GM12864 (cell line): Measurements from ENCODE around the gene ERLEC1.

ENCODE experiments used
- DNase-seq: peaks from one replicate; pipeline ENCODE4 v3.0.0-alpha.2; 2011; ENCODE audit warnings: low read depth
- H3K4me3 ChIP-seq: 2 replicates; pipeline ENCODE4 v1.5.1; 2011; ENCODE audit warnings: mild to moderate bottlenecking, low read depth, low read length, control low read depth
- TF ChIP-seq, protein P1 (sequence below): IDR thresholded peaks from 2 replicates; pipeline ENCODE4 v1.5.1; 2011; ENCODE audit warnings: low read depth, mild to moderate bottlenecking, moderate library complexity, low read length, control low read depth, inconsistent platforms; ENCODE audit errors: missing control alignments

The ERLEC1 gene

DNA sequence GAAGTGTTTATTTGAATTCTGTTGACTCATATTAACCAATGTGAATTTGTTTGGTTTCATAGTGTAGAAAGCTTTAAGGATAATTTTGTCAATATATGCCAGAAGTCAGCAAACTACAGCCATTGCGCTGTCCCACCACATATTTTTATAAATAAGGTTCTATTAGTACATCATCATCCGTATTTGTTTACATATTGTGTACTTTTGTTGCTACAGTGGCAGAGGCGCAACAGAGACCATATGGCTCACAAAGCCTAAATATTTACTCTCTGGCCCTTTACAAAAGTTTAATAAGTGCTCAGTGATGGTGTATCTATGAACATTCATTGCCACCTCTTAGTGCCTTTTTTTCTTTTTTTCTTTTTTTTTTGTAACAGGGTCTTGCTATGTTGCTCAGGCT is 6.4 kb downstream of the ERLEC1 start:
- H3K4me3 ChIP-seq = no peak overlapping the region
- TF ChIP-seq, protein P1, sequence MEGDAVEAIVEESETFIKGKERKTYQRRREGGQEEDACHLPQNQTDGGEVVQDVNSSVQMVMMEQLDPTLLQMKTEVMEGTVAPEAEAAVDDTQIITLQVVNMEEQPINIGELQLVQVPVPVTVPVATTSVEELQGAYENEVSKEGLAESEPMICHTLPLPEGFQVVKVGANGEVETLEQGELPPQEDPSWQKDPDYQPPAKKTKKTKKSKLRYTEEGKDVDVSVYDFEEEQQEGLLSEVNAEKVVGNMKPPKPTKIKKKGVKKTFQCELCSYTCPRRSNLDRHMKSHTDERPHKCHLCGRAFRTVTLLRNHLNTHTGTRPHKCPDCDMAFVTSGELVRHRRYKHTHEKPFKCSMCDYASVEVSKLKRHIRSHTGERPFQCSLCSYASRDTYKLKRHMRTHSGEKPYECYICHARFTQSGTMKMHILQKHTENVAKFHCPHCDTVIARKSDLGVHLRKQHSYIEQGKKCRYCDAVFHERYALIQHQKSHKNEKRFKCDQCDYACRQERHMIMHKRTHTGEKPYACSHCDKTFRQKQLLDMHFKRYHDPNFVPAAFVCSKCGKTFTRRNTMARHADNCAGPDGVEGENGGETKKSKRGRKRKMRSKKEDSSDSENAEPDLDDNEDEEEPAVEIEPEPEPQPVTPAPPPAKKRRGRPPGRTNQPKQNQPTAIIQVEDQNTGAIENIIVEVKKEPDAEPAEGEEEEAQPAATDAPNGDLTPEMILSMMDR = no peak
- DNase-seq = no peak

DNA sequence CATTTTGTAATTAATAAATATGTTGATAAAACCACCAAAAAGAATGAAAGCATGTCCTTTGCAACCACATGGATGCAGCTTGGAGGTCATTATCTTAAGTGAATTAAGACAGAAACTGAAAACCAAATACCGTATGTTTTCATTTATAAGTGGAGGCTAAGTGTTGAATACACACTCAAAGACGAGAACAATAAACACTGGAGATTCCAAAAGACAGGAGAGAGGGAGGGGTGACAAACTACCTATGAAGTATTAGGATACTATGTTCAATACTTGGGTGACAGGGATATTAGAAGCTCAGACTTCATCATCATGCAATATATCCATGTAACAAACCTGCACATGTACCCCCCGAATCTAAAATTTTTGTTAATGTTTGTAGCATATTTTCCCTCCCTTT is 7.0 kb downstream of the ERLEC1 start:
- no peak overlapping the region for H3K4me3 ChIP-seq
- no peak for DNase-seq
- TF ChIP-seq, protein P1 = no peak

DNA sequence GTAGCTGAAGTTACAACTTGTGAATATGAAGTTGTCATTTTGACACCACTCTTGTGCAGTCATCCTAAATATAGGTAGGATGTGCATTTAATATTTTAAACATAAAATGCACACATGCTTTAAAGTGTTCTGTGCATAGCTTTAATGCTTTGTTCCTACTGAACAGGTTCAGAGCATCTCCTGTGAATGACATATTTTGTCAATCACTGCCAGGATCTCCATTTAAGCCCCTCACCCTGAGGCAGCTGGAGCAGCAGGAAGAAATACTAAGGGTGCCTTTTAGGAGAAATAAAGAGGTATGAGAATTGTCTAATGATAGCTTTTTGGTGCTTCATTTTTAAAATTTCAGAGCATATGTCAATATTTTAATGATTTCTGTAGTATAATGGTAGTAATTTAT is 14.7 kb downstream of the ERLEC1 start:
- TF ChIP-seq, protein P1 = no peak
- no peak for DNase-seq
- H3K4me3 ChIP-seq = no peak overlapping the region

DNA sequence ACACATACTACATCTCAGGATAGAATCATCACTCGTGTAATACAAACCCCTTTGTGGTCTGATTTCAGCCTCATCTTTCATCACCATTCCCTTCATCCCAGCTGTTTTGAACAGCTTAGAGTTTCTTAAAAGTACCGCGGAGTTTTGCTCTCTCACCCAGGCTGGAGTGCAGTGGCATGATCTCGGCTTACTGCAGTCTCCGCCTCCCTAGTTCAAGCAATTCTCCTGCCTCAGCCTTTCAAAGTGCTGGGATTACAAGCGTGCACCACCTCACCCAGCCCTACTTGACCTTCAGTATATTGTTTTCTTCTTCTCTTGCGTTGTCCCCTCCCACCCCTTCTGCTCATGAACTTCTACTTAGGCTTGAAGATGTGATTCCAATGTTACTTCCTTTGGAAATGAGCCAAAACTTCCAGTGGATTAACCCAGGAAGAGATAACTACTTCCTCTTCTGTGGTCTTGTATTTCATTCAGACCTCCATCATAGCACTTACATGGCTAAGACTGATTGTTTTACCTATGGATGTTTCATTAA is 15.8 kb downstream of the ERLEC1 start:
- DNase-seq = no peak
- H3K4me3 ChIP-seq = no peak overlapping the region
- TF ChIP-seq, protein P1 = no peak

DNA sequence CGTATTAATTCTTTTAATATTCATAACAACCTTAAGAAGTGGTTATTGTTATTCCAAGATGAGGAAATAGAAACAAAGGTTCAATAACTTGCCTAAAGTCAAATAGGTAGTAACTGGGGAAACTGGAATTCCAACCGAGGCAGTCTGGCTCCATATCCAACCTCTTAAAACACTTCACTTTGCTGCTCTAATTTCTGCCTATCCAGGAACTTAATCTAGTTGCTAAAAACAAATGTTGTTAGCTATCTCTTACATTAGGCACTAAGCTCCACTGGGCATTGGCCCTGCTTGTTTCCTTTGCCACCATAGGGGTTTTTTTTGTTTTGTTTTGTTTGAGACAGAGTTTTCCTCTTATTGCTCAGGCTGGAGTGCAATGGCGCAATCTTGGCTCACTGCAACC is 24.8 kb downstream of the ERLEC1 start:
- DNase-seq = no peak
- no peak overlapping the region for H3K4me3 ChIP-seq
- TF ChIP-seq, protein P1 = no peak

DNA sequence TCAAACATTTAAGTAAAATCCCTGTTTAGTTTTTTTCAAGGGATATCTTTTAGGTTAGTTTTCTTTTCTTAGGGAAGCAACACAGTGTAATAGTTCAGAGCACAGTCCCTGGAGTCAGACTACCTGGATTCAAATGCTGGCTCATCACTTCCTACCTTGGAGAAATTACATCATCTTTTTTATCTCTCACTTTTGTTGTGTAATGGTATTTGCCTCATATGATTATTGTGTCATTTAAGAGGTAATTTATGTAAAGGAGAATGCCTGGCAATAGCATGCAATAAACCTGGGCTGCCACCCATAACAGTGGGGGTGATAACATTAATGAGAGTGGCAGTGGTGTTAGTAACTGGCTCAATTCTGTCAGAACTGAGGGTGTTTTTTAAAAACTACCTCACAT is 26.3 kb downstream of the ERLEC1 start:
- DNase-seq = no peak
- H3K4me3 ChIP-seq = no peak overlapping the region
- TF ChIP-seq, protein P1 = no peak

DNA sequence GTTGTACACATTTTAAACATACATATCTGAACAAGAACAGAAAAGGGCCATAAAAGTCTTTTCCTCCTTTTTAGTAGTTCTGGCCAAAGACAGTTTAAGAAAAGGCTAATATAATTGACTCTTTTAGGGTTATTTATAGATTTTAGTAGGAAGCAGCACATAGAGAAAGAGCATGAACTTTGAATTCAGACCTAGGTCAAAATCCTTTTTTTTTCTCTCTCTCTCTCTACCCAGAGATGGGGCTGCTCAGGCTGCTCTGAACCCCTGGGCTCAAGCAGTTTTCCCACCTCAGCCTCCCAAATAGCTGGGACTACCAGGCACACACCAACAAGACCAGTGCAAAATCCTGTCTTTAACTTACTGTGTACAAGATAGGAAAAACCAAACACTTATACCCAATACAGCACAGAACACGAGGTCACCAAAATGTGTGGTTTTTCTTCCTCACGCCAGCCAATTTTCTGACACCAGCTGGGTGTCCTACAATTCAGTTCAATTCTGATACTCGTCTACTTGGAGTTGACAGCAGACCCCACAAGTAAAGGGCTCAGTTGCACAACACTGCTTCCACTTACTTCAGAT is 32.1 kb downstream of the ERLEC1 start:
- no peak overlapping the region for H3K4me3 ChIP-seq
- TF ChIP-seq, protein P1 = no peak
- DNase-seq = no peak
